ENCODE results near the gene ING2.
"Not testable (repeated sequence)": the region's sequence is repeated elsewhere in the genome, so short reads cannot be mapped to it uniquely, and the experiment has no call there.

ING2 gene

DNA sequence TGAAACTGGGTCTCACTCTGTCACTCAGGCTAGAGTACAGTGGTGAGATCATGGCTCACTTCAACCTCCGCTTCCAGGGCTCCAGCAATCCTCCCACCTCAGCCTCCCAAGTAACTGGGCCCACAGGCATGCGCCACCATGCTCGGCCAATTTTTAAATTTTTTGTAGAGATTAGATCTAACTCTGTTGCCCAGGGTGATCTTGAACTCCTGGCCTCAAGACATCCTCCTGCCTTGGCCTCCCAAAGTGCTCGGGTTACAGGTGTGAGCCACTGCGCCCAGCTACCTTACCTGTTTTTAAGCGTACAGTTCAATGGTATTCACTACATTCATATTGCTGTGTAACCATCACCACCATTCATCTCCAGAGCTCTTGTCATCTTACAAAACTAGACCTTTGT, 41.5 kb downstream of the ING2 start:
- TF ChIP-seq, protein P1, sequence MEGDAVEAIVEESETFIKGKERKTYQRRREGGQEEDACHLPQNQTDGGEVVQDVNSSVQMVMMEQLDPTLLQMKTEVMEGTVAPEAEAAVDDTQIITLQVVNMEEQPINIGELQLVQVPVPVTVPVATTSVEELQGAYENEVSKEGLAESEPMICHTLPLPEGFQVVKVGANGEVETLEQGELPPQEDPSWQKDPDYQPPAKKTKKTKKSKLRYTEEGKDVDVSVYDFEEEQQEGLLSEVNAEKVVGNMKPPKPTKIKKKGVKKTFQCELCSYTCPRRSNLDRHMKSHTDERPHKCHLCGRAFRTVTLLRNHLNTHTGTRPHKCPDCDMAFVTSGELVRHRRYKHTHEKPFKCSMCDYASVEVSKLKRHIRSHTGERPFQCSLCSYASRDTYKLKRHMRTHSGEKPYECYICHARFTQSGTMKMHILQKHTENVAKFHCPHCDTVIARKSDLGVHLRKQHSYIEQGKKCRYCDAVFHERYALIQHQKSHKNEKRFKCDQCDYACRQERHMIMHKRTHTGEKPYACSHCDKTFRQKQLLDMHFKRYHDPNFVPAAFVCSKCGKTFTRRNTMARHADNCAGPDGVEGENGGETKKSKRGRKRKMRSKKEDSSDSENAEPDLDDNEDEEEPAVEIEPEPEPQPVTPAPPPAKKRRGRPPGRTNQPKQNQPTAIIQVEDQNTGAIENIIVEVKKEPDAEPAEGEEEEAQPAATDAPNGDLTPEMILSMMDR (IDR thresholded peaks at IDR 0.05; ENCODE audit: low read depth, low read length, missing control alignments): no peak
- no peak for DNase-seq (ENCODE audit: extremely low read depth, low read depth)
- no peak overlapping the region for H3K4me3 ChIP-seq (replicated peaks; ENCODE audit: low read depth, low read length)

DNA sequence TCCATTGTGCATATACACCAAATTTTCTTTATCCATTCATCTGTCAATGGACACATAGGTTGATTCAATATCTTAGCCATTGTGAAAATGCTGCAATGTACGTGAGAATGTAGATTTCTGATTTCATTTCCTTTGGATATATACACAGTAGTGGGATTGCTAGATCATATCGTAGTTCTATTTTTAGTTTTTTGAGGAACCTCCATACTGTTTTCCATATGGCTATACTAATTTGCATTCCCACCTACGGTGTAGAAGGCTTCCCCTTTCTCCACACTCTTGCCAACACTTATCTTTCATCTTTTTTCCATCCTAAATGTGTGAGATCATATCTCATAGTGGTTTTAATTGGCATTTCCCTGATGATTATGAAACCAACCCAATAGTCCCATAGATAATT, 43.4 kb downstream of the ING2 start:
- no peak for DNase-seq (ENCODE audit: extremely low read depth, low read depth)
- H3K4me3 ChIP-seq (replicated peaks; ENCODE audit: low read depth, low read length): no peak overlapping the region
- TF ChIP-seq, protein P1 (IDR thresholded peaks at IDR 0.05; ENCODE audit: low read depth, low read length, missing control alignments): no peak

DNA sequence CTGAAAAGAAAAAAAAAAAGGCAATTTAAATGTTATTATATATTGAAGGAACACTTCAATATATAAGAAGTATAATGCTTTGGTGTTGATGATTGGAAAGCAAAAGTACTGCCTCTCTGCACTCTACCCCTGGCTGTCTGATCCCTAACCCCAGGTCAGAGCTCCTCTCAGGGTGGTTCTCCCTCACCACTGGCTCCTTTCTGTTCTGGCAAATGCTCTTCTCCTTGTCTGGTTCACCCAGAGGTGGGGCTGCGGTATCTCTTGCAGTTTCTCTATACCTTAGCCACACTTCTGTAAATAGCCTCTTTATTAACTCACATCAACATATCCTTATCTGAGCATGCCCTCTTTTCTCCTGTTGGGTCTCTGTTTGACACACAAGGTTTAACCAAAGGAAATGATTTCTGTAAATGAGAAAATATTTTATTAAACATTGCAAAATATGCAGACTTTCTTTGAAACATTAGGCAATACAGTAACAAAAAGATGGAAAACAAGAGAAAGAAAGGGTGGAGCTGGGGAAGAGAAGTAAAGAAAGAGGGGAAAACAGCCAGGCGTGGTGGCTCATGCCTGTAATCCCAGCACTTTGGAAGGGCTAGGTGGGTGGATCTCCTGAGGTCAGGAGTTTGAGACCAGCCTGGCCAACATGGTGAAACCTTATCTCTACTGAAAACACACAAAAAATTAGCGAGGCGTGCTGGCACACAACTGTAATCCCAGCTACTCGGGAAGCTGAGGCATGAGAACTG, 45.7 kb downstream of the ING2 start:
- TF ChIP-seq, protein P1 (IDR thresholded peaks at IDR 0.05; ENCODE audit: low read depth, low read length, missing control alignments): no peak
- no peak overlapping the region for H3K4me3 ChIP-seq (replicated peaks; ENCODE audit: low read depth, low read length)
- no peak for DNase-seq (ENCODE audit: extremely low read depth, low read depth)

DNA sequence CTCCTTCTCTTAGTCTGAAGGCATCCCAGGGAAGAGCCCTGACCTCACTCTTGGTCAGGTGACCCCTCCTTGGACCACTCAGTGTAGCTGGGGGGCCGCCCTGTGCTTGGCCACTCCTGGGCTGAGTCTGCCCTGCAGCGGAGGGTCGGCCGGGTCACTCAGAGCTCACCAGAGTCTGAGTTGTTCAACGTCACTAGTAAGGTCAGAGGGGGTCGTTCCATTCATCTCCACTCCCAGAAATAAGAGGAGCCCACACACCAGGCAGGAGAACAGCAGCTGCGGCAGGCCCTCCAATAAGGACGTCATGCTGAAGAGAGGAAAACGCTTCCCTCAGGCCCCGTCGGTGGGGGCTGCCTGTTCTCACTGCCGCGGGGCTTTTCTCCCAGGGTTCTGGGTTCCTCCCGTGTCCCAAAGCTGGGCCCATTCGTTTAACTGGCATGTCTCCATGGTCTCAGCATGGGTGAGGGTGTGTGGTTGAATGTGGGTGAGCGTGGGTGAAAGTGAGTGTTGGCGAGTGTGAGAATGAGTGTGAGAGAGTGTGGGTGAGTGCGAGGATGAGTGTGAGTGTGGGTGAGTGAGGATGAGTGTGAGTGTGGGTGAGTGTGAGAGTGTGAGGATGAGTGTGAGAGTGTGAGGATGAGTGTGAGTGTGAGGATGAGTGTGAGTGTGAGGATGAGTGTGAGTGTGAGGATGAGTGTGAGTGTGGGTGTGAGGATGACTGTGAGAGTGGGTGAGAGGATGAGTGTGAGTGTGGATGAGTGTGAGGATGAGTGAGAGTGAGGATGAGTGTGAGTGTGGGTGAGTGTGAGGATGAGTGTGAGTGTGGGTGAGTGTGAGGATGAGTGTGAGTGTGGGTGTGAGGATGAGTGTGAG, 47.7 kb downstream of the ING2 start:
- no peak overlapping the region for H3K4me3 ChIP-seq (replicated peaks; ENCODE audit: low read depth, low read length)
- TF ChIP-seq, protein P1 (IDR thresholded peaks at IDR 0.05; ENCODE audit: low read depth, low read length, missing control alignments): no peak
- DNase-seq (ENCODE audit: extremely low read depth, low read depth): no peak

GRCh38 chr4:183553147-183553478, 48.3 kb downstream of the ING2 start:
- not testable (repeated sequence) for DNase-seq (ENCODE audit: extremely low read depth, low read depth); H3K4me3 ChIP-seq (replicated peaks; ENCODE audit: low read depth, low read length)

DNA sequence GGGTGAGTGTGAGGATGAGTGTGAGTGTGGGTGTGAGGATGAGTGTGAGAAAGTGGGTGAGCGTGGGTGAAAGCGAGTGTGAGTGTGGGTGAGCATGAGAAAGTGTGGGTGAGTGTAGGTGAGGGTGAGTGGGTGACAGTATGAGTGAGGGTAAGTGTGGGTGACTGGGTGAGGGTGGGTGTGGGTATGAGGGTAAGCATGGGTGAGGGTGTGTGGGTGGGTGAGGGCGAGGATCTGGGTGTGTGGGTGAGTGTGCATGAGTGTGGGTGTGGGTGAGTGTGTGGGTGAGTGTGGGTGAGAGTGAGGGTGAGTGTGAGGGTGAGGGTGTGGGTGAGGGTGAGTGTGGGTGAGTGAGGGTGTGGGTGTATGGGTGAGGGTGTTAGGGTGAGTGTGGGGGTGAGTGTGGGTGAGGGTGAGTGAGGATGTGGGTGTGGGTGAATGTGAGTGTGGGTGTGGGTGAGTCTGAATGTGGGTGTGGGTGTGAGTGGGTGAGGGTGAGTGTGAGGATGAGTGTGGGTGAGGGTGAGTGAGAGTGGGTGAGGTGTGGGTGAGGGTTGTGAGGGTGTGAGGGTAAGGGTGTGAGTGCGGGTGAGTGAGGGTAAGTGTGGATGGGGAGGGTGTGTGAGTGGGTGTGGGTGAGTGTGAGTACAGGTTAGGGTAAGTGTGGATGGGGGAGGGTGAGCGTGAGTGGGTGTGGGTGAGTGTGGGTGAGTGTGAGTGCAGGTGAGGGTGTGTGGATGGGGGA, 48.9 kb downstream of the ING2 start:
- DNase-seq (ENCODE audit: extremely low read depth, low read depth): no peak
- TF ChIP-seq, protein P1 (IDR thresholded peaks at IDR 0.05; ENCODE audit: low read depth, low read length, missing control alignments): no peak
- no peak overlapping the region for H3K4me3 ChIP-seq (replicated peaks; ENCODE audit: low read depth, low read length)

GRCh38 chr4:183554346-183554686, 49.5 kb downstream of the ING2 start:
- no peak overlapping the region for H3K4me3 ChIP-seq (replicated peaks; ENCODE audit: low read depth, low read length)
- DNase-seq (ENCODE audit: extremely low read depth, low read depth): no peak
- TF ChIP-seq, protein P1 (IDR thresholded peaks at IDR 0.05; ENCODE audit: low read depth, low read length, missing control alignments): no peak
